ENCODE data around the gene G2E3.

GRCh38 chr14:30580616-30581282, 21.8 kb downstream of the G2E3 start:
- TF ChIP-seq CTCF (IDR thresholded peaks at IDR 0.05) (no peak), ZFX (IDR thresholded peaks at IDR 0.05; ENCODE audit: borderline replicate concordance) (no peak)

All from 22Rv1 (cell line).